SHP77 (cell line): Measurements from ENCODE around the gene LLPH.
A peak's percentile ranks its signal among the peaks of the same experiment; 100 is the strongest.

Experiments used
- DNase-seq, 2 experiments: peaks; one replicate each; lab custom pipeline; 2025; lab: John Stamatoyannopoulos, UW

LLPH gene

GRCh38 chr12:66090157-66090556, 40.4 kb downstream of the LLPH start:
- no peak for DNase-seq

- peak; percentile 9 to 14 for DNase-seq
These were observed 43.1 kb downstream of the LLPH start for GRCh38 chr12:66087365-66087943.

GRCh38 chr12:66085998-66086397, 44.6 kb downstream of the LLPH start:
- no peak for DNase-seq

GRCh38 chr12:66085213-66085612, 45.3 kb downstream of the LLPH start:
- no peak for DNase-seq

- DNase-seq, result no peak
These were observed 46.8 kb downstream of the LLPH start for GRCh38 chr12:66083766-66084165.

GRCh38 chr12:66082744-66083143, 47.8 kb downstream of the LLPH start:
- no peak for DNase-seq

GRCh38 chr12:66080791-66081190, 49.8 kb downstream of the LLPH start:
- no peak for DNase-seq

- DNase-seq, result no peak
These were observed 53.0 kb downstream of the LLPH start for GRCh38 chr12:66077542-66077941.

GRCh38 chr12:66074561-66074960, 56.0 kb downstream of the LLPH start:
- DNase-seq, result no peak

- DNase-seq, result no peak
These were observed 58.0 kb downstream of the LLPH start for GRCh38 chr12:66072566-66072965.

- DNase-seq, result no peak
These were observed 58.4 kb downstream of the LLPH start for GRCh38 chr12:66072135-66072534.

GRCh38 chr12:66071549-66071948, 59.0 kb downstream of the LLPH start:
- no peak for DNase-seq

- no peak for DNase-seq
These were observed 60.0 kb downstream of the LLPH start for GRCh38 chr12:66070378-66071120.

GRCh38 chr12:66066929-66067523, 63.5 kb downstream of the LLPH start:
- DNase-seq, result no peak
